MM.1S (cell line): ENCODE data around the gene ELOVL1.

Source experiments
- CTCF ChIP-seq: fragments of 300-600 bp; sonication (generic); IDR thresholded peaks from 2 replicates; pipeline ENCODE4 v1.5.1; 2016; ENCODE audit warnings: antibody characterized with exemption, low read length, mixed read lengths
- EZH2 ChIP-seq: fragments of 300-600 bp; sonication (generic); optimal IDR thresholded peaks from 2 replicates; pipeline ENCODE3; 2017; ENCODE audit warnings: low read depth, mild to moderate bottlenecking, antibody characterized with exemption, low read length, mixed read lengths

GRCh38 chr1:43398227-43398626 is 30.4 kb upstream of the ELOVL1 start:
- TF ChIP-seq EZH2: no peak
- no peak for TF ChIP-seq CTCF
